Activated CD4-positive, alpha-beta T cell treated with anti-CD3 and anti-CD28 coated beads, Interleukin-2, amount 50 U/mL, for 4 hours (primary cell): ENCODE results near the gene LYRM1.
"Not testable (repeated sequence)": the region's sequence is repeated elsewhere in the genome, so short reads cannot be mapped to it uniquely, and the experiment has no call there.

Source experiments
- DNase-seq, 2 experiments: peaks; one replicate each; pipeline ENCODE4 v3.0.0-alpha.2; 2020

Gene LYRM1

GRCh38 chr16:20940871-20941635 lies 40.5 kb downstream of the LYRM1 start:
- DNase-seq = no peak

- no peak for DNase-seq
These were observed 41.0 kb downstream of the LYRM1 start for GRCh38 chr16:20941636-20941926.

DNA sequence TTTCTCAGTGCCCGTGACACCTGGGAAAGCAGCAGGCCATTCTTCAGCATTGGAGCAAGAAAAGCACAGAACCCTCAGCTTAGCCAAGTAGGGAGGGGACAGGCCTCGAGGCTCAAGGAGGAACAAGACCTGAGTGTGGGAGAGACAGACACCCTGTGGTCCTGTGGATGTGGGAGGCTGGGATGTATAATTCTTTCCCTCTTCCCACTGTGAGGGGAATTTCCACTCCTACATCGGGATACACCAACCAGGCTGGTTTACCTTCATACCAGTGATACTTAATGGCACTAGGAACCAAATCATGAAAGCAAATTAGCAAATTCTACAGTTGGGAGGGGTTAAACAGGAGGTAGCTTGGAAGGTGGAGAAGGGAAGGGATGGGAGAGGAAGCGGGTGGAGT lies 41.7 kb downstream of the LYRM1 start:
- no peak for DNase-seq

- peak; percentile 17 to 18 for DNase-seq
These were observed 44.4 kb downstream of the LYRM1 start for GRCh38 chr16:20944861-20945574.

DNA sequence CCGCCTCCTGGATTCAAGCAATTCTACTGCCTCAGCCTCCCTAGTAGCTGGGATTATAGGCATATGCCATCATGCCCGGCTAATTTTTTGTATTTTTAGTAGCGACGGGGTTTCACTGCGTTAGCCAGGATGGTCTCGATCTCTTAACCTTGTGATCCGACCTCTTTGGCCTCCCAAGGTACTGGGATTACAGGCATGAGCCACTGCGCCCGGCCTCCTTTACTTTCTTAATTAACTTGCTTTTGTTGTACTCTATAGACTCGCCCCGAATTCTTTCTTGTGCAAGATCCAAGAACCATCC lies 45.0 kb downstream of the LYRM1 start:
- not testable (repeated sequence) for DNase-seq

- DNase-seq = no peak
These were observed 45.6 kb downstream of the LYRM1 start for GRCh38 chr16:20946015-20946629.

DNA sequence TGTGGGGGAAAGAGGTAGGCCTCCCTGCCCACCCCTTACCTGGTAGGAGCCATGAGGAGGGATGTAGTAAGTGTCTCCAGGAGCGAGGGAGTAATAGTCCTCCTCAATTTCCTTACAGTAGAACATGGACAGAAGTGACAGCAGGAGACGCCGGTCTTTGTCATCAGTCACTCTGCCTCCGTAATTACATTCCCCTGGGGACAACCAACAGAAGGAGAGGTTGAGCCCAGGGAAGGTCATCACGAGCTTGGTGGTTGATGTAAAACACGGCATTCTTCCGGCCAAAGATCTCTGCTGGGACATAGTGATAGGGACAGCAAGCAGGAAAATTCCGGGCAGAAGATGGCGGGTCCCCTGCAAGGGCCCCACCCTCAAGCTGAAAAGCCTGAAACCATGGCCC lies 47.9 kb downstream of the LYRM1 start:
- no peak for DNase-seq

GRCh38 chr16:20949660-20950059 lies 49.1 kb downstream of the LYRM1 start:
- DNase-seq = no peak

DNA sequence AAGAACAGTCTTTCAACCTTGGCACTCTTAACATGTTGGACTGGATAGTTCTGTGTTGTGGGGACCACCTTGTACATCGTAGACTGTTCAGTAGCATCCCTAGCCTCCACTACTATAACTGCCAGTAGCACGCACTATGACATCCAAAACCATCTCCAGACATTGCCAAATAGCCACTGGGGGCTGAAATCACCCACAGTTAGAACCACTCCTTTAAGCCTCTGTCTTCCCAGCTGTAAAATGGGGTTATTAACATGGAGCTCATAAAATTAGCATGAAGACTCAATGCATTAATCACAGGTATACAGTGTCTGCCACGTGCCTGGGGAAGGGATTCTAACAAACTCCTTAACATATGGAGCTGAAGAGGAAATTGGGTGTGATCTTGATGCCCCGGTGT lies 49.7 kb downstream of the LYRM1 start:
- no peak for DNase-seq

GRCh38 chr16:20952139-20952920 lies 51.8 kb downstream of the LYRM1 start:
- no peak for DNase-seq

DNA sequence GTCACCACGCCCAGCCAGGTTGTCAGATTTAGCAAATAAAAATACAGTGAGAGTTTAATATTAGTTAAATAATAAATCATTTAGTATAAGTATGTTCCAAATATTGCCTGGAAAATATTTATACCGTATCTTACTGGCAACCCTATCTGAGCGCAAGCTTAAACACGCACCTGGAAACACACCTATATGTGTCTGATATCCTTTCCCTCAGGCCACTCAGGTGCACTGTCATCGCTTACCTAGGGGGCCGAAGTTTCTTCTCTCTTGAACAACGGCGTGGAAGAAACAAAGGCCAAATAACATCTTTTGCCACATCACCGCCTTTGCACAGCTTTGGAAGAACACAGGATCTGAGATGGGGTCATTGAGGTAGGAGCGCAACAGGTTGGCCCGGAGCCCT lies 54.0 kb downstream of the LYRM1 start:
- DNase-seq = no peak

GRCh38 chr16:20956319-20956718 lies 55.7 kb downstream of the LYRM1 start:
- DNase-seq = no peak

- no peak for DNase-seq
These were observed 56.6 kb downstream of the LYRM1 start for GRCh38 chr16:20957153-20957552.

- no peak for DNase-seq
These were observed 60.3 kb downstream of the LYRM1 start for GRCh38 chr16:20960899-20961298.

- DNase-seq = no peak
These were observed 68.2 kb downstream of the LYRM1 start for GRCh38 chr16:20968765-20969164.

GRCh38 chr16:20969386-20969785 lies 68.8 kb downstream of the LYRM1 start:
- no peak for DNase-seq

GRCh38 chr16:20971401-20971800 lies 70.8 kb downstream of the LYRM1 start:
- DNase-seq = no peak

GRCh38 chr16:20973201-20973600 lies 72.6 kb downstream of the LYRM1 start:
- not testable (repeated sequence) for DNase-seq
